K562 (cell line): Measurements from ENCODE around the gene TOM1L2.

Experiments used
- GATA2 ChIP-seq: sonication (generic); formaldehyde crosslinking; IDR thresholded peaks from 2 replicates; pipeline ENCODE4 v1.4.0; 2020; ENCODE audit warnings: mild to moderate bottlenecking, missing genetic modification reagents
- ZBTB1 ChIP-seq: sonication (generic); formaldehyde crosslinking; IDR thresholded peaks from 2 replicates; pipeline ENCODE4 v1.8.1; 2023; ENCODE audit warnings: missing genetic modification reagents, low read depth, mild to moderate bottlenecking, borderline replicate concordance
- TF ChIP-seq, protein P1 (sequence below), 3 experiments: IDR thresholded peaks in 2 of 3; conservative IDR thresholded peaks in 1 of 3; 2 replicates each; pipeline ENCODE4 v1.5.1; 2011 to 2012; ENCODE audit warnings: low read length in 3 of 3, mild to moderate bottlenecking in 3 of 3, control low read depth in 2 of 3, improper control_type of control experiment in 1 of 3, inconsistent platforms in 1 of 3, low read depth in 1 of 3, mixed read lengths in 1 of 3, moderate library complexity in 1 of 3; ENCODE audit not compliant: insufficient read depth in 2 of 3

DNA sequence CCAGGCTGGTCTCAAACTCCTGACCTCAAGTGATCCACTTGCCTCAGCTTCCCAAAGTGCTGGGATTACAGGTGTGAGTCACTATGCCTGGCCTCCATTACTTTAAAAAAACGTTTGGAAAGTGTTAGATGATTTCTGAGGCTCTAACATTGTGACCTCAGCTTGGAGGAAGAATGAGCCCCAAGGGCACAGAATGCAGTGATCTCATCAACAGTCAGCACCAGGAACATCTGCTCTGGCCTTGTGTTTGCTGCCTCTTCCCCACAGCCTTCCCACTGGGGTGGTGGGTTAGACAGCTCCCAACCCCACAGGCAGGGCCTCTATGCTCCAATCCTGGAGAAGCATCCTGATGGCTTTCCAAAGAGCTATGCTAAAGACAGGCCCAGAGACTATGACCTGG, 97.7 kb downstream of the TOM1L2 start:
- TF ChIP-seq ZBTB1 (CRISPR knock-in tag) (no peak), GATA2 (CRISPR knock-in tag) (no peak)
- TF ChIP-seq, protein P1, sequence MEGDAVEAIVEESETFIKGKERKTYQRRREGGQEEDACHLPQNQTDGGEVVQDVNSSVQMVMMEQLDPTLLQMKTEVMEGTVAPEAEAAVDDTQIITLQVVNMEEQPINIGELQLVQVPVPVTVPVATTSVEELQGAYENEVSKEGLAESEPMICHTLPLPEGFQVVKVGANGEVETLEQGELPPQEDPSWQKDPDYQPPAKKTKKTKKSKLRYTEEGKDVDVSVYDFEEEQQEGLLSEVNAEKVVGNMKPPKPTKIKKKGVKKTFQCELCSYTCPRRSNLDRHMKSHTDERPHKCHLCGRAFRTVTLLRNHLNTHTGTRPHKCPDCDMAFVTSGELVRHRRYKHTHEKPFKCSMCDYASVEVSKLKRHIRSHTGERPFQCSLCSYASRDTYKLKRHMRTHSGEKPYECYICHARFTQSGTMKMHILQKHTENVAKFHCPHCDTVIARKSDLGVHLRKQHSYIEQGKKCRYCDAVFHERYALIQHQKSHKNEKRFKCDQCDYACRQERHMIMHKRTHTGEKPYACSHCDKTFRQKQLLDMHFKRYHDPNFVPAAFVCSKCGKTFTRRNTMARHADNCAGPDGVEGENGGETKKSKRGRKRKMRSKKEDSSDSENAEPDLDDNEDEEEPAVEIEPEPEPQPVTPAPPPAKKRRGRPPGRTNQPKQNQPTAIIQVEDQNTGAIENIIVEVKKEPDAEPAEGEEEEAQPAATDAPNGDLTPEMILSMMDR (IDR thresholded peaks at IDR 0.05 in 2 of 3, conservative IDR thresholded peaks at IDR 0.05 in 1 of 3; ENCODE audit: insufficient read depth in 2 of 3, low read depth in 1 of 3, low read length in 3 of 3): no peak
